ENCODE results near the gene OSBPL9.

OSBPL9 gene

GRCh38 chr1:51661081-51661518 is 44.2 kb downstream of the OSBPL9 start:
- no peak for DNase-seq (ENCODE audit: low read depth)
- no peak for TF ChIP-seq CTCF (IDR thresholded peaks at IDR 0.05; ENCODE audit: insufficient read depth, low read depth, low read length, missing control alignments)
- H3K4me3 ChIP-seq (ENCODE audit: low read depth, low read length): no peak overlapping the region

GRCh38 chr1:51663105-51663504 is 46.2 kb downstream of the OSBPL9 start:
- H3K4me3 ChIP-seq (ENCODE audit: low read depth, low read length): no peak overlapping the region
- DNase-seq (ENCODE audit: low read depth): no peak
- no peak for TF ChIP-seq CTCF (IDR thresholded peaks at IDR 0.05; ENCODE audit: insufficient read depth, low read depth, low read length, missing control alignments)

GRCh38 chr1:51663721-51664120 is 46.8 kb downstream of the OSBPL9 start:
- TF ChIP-seq CTCF (IDR thresholded peaks at IDR 0.05; ENCODE audit: insufficient read depth, low read depth, low read length, missing control alignments): no peak
- DNase-seq (ENCODE audit: low read depth): no peak
- no peak overlapping the region for H3K4me3 ChIP-seq (ENCODE audit: low read depth, low read length)

- DNase-seq (ENCODE audit: low read depth): no peak
- TF ChIP-seq CTCF (IDR thresholded peaks at IDR 0.05; ENCODE audit: insufficient read depth, low read depth, low read length, missing control alignments): no peak
These were observed 47.7 kb downstream of the OSBPL9 start for GRCh38 chr1:51664421-51665240.

GRCh38 chr1:51666478-51666877 is 49.6 kb downstream of the OSBPL9 start:
- DNase-seq (ENCODE audit: low read depth): no peak
- no peak for TF ChIP-seq CTCF (IDR thresholded peaks at IDR 0.05; ENCODE audit: insufficient read depth, low read depth, low read length, missing control alignments)

More at GRCh38 chr1:51664421-51665240, 47.7 kb downstream of the OSBPL9 start:
- H3K4me3 ChIP-seq (ENCODE audit: low read depth, low read length): no peak overlapping the region

GRCh38 chr1:51667561-51667960 is 50.7 kb downstream of the OSBPL9 start:
- no peak for DNase-seq (ENCODE audit: low read depth)
- no peak overlapping the region for H3K4me3 ChIP-seq (ENCODE audit: low read depth, low read length)
- TF ChIP-seq CTCF (IDR thresholded peaks at IDR 0.05; ENCODE audit: insufficient read depth, low read depth, low read length, missing control alignments): no peak

More at GRCh38 chr1:51666478-51666877, 49.6 kb downstream of the OSBPL9 start:
- H3K4me3 ChIP-seq (ENCODE audit: low read depth, low read length): no peak overlapping the region
